Neural progenitor cell (in vitro differentiated cells): ENCODE measurements around the gene RAP1A. TPM values are rescaled to one million over a fixed set of nuclear protein-coding genes. Genes with fewer than 3 reads are reported as not detected.

ENCODE experiments used
- DNase-seq: peaks from one replicate; pipeline ENCODE4 v3.0.0-alpha.2; 2016; ENCODE audit warnings: low spot score
- H2AFZ ChIP-seq: fragments of 200-600 bp; sonication (generic); replicated peaks from 2 replicates; pipeline ENCODE4 v1.6.1; 2016; ENCODE audit warnings: antibody characterized with exemption
- H3F3A ChIP-seq: fragments of 200-600 bp; sonication (generic); 2 replicates; pipeline ENCODE4 v1.6.1; 2016; ENCODE audit warnings: antibody characterized with exemption, low read depth
- H3K27ac ChIP-seq: fragments of 200-600 bp; sonication (generic); 2 replicates; pipeline ENCODE4 v1.5.1; 2016; ENCODE audit warnings: mild to moderate bottlenecking
- H3K27me3 ChIP-seq: fragments of 200-600 bp; sonication (generic); 2 replicates; pipeline ENCODE4 v1.6.1; 2016; ENCODE audit warnings: mild to moderate bottlenecking, moderate library complexity
- H3K36me3 ChIP-seq: fragments of 200-600 bp; sonication (generic); 2 replicates; pipeline ENCODE4 v1.5.1; 2016
- H3K4me1 ChIP-seq: fragments of 200-600 bp; sonication (generic); 2 replicates; pipeline ENCODE4 v1.6.1; 2016; ENCODE audit warnings: mixed run types
- H3K4me2 ChIP-seq: fragments of 200-600 bp; sonication (generic); 2 replicates; pipeline ENCODE4 v1.6.1; 2016
- H3K4me3 ChIP-seq: fragments of 200-600 bp; sonication (generic); 2 replicates; pipeline ENCODE4 v1.5.1; 2016
- H3K79me2 ChIP-seq: fragments of 200-600 bp; sonication (generic); 2 replicates; pipeline ENCODE4 v1.6.1; 2016; ENCODE audit warnings: low read depth
- H3K9ac ChIP-seq: fragments of 200-600 bp; sonication (generic); 2 replicates; pipeline ENCODE4 v1.6.1; 2016
- H3K9me3 ChIP-seq: fragments of 200-600 bp; sonication (generic); 2 replicates; pipeline ENCODE4 v1.5.1; 2016; ENCODE audit warnings: low read depth
- H4K20me1 ChIP-seq: fragments of 200-600 bp; sonication (generic); 2 replicates; pipeline ENCODE4 v1.6.1; 2016; ENCODE audit warnings: low read depth
- H3K27ac Mint-ChIP-seq: 3 replicates; pipeline ENCODE4 v1.8.0; 2021; ENCODE audit warnings: mixed read lengths
- H3K27me3 Mint-ChIP-seq: 2 replicates; pipeline ENCODE4 v1.8.0; 2022; ENCODE audit warnings: low read depth, mild to moderate bottlenecking, inconsistent platforms, moderate library complexity, mixed read lengths; ENCODE audit not compliant: insufficient read depth
- H3K36me3 Mint-ChIP-seq: 3 replicates; pipeline ENCODE4 v1.8.0; 2021; ENCODE audit warnings: mixed read lengths
- H3K4me1 Mint-ChIP-seq: 3 replicates; pipeline ENCODE4 v1.8.0; 2021; ENCODE audit warnings: mixed read lengths
- H3K4me3 Mint-ChIP-seq: 3 replicates; pipeline ENCODE4 v1.8.0; 2021; ENCODE audit warnings: mild to moderate bottlenecking, moderate library complexity, mixed read lengths
- H3K9me3 Mint-ChIP-seq: 3 replicates; pipeline ENCODE4 v1.8.0; 2020; ENCODE audit warnings: mixed read lengths
- CTCF ChIP-seq: fragments of 200-600 bp; sonication (generic); IDR thresholded peaks from 2 replicates; pipeline ENCODE4 v1.5.1; 2017; ENCODE audit warnings: antibody characterized with exemption, mild to moderate bottlenecking
- EZH2 ChIP-seq: fragments of 200-600 bp; sonication (generic); IDR thresholded peaks from 2 replicates; pipeline ENCODE4 v1.6.1; 2017; ENCODE audit warnings: antibody characterized with exemption, mild to moderate bottlenecking, moderate library complexity
- EZH2phosphoT487 ChIP-seq: fragments of 200-600 bp; sonication (generic); IDR thresholded peaks from 2 replicates; pipeline ENCODE4 v1.6.1; 2017; ENCODE audit warnings: antibody characterized with exemption
- total RNA-seq: library from RNA; depleted of rRNA; stranded (reverse); fragments of >200 nt; gene quantifications from 2 replicates; pipeline ENCODE4 v1.2.3, GENCODE V29; 2015; ENCODE audit warnings: low replicate concordance

The RAP1A gene
- total RNA-seq, 1 donor from 2014 or later: 27.5 TPM

- Mint-ChIP-seq H3K4me3 (no peak overlapping the region), H3K27ac (no peak overlapping the region), H3K9me3 (no peaks in the 10 kb centered on the region), H3K4me1 (peaks cover under 1% of the 10 kb centered on the region), H3K27me3 (no peaks in the 10 kb centered on the region), H3K36me3 (no peaks in the 10 kb centered on the region)
- no peak overlapping the region for H3K4me3 ChIP-seq
- H3K4me2 ChIP-seq: no peak overlapping the region
- no peaks in the 10 kb centered on the region for H3K36me3 ChIP-seq
- no peaks in the 10 kb centered on the region for H3K9me3 ChIP-seq
- no peak for DNase-seq
- peaks cover 1% of the 10 kb centered on the region for H3F3A ChIP-seq
- peaks cover 3% of the 10 kb centered on the region for H3K4me1 ChIP-seq
- H3K27me3 ChIP-seq: no peaks in the 10 kb centered on the region
- no peaks in the 10 kb centered on the region for H3K79me2 ChIP-seq
- H4K20me1 ChIP-seq: no peaks in the 10 kb centered on the region
- TF ChIP-seq CTCF: no peak
- TF ChIP-seq EZH2: no peak
- TF ChIP-seq EZH2phosphoT487: no peak
- H3K9ac ChIP-seq: no peak overlapping the region
- H3K27ac ChIP-seq: no peak overlapping the region
- H2AFZ ChIP-seq: no peak overlapping the region
These were observed 41.8 kb upstream of the RAP1A start for GRCh38 chr1:111577814-111578213.

GRCh38 chr1:111581166-111581565 lies 38.4 kb upstream of the RAP1A start:
- H3K27me3 Mint-ChIP-seq: no peaks in the 10 kb centered on the region
- Histone ChIP-seq H3K4me2 (no peak overlapping the region), H3K27ac (no peak overlapping the region), H3K9me3 (no peaks in the 10 kb centered on the region), H3F3A (no peaks in the 10 kb centered on the region), H3K79me2 (no peaks in the 10 kb centered on the region), H3K27me3 (no peaks in the 10 kb centered on the region), H4K20me1 (no peaks in the 10 kb centered on the region), H3K4me3 (no peak overlapping the region), H2AFZ (no peak overlapping the region), H3K36me3 (no peaks in the 10 kb centered on the region), H3K4me1 (peaks cover 13% of the 10 kb centered on the region), H3K9ac (no peak overlapping the region)
- no peak overlapping the region for H3K4me3 Mint-ChIP-seq
- no peak for DNase-seq
- no peak overlapping the region for H3K27ac Mint-ChIP-seq
- TF ChIP-seq EZH2 (no peak), EZH2phosphoT487 (no peak), CTCF (no peak)
- H3K36me3 Mint-ChIP-seq: no peaks in the 10 kb centered on the region
- peaks cover 11% of the 10 kb centered on the region for H3K4me1 Mint-ChIP-seq
- no peaks in the 10 kb centered on the region for H3K9me3 Mint-ChIP-seq

- no peak overlapping the region for H3K4me3 ChIP-seq
- H3K4me1 ChIP-seq: peaks cover 13% of the 10 kb centered on the region
- H3F3A ChIP-seq: no peaks in the 10 kb centered on the region
- Mint-ChIP-seq H3K36me3 (no peaks in the 10 kb centered on the region), H3K27ac (no peak overlapping the region), H3K4me3 (no peak overlapping the region), H3K27me3 (no peaks in the 10 kb centered on the region), H3K9me3 (no peaks in the 10 kb centered on the region), H3K4me1 (peaks cover 11% of the 10 kb centered on the region)
- H3K27ac ChIP-seq: no peak overlapping the region
- no peaks in the 10 kb centered on the region for H3K36me3 ChIP-seq
- no peak overlapping the region for H2AFZ ChIP-seq
- H3K9me3 ChIP-seq: no peaks in the 10 kb centered on the region
- TF ChIP-seq EZH2phosphoT487 (no peak), CTCF (no peak), EZH2 (no peak)
- H3K79me2 ChIP-seq: no peaks in the 10 kb centered on the region
- no peak for DNase-seq
- no peaks in the 10 kb centered on the region for H3K27me3 ChIP-seq
- no peak overlapping the region for H3K9ac ChIP-seq
- no peaks in the 10 kb centered on the region for H4K20me1 ChIP-seq
- H3K4me2 ChIP-seq: no peak overlapping the region
These were observed 37.6 kb upstream of the RAP1A start for GRCh38 chr1:111582016-111582415.
